Ishikawa (cell line): ENCODE results near the gene MMP11.

Source experiments
- CEBPB ChIP-seq: IDR thresholded peaks from 2 replicates; pipeline ENCODE4 v1.6.1; 2012
- CREB1 ChIP-seq: IDR thresholded peaks from 2 replicates; pipeline ENCODE4 v1.6.1; 2012; ENCODE audit warnings: low read depth
- EGR1 ChIP-seq: IDR thresholded peaks from 2 replicates; pipeline ENCODE4 v1.6.1; 2012
- EP300 ChIP-seq: IDR thresholded peaks from 2 replicates; pipeline ENCODE4 v1.6.1; 2012; ENCODE audit warnings: borderline replicate concordance
- FOXM1 ChIP-seq: IDR thresholded peaks from 2 replicates; pipeline ENCODE4 v1.6.1; 2012; ENCODE audit warnings: low read depth, borderline replicate concordance
- NFIC ChIP-seq: IDR thresholded peaks from 2 replicates; pipeline ENCODE4 v1.6.1; 2012
- RAD21 ChIP-seq: IDR thresholded peaks from 2 replicates; pipeline ENCODE4 v1.6.1; 2012; ENCODE audit warnings: low read depth
- TAF1 ChIP-seq: IDR thresholded peaks from 2 replicates; pipeline ENCODE4 v1.6.1; 2012; ENCODE audit warnings: low read depth, mild to moderate bottlenecking
- TCF12 ChIP-seq: IDR thresholded peaks from 2 replicates; pipeline ENCODE4 v1.6.1; 2012; ENCODE audit warnings: low read depth
- TEAD4 ChIP-seq: IDR thresholded peaks from 2 replicates; pipeline ENCODE4 v1.6.1; 2012
- YY1 ChIP-seq: IDR thresholded peaks from 2 replicates; pipeline ENCODE4 v1.6.1; 2012; ENCODE audit warnings: low read depth
- ZBTB7A ChIP-seq: IDR thresholded peaks from 2 replicates; pipeline ENCODE4 v1.6.1; 2012; ENCODE audit warnings: low read depth
- TF ChIP-seq, protein P1 (sequence below): IDR thresholded peaks from 2 replicates; pipeline ENCODE4 v1.6.1; 2012
- TF ChIP-seq, protein P2 (sequence below): IDR thresholded peaks from 2 replicates; pipeline ENCODE4 v1.6.1; 2012; ENCODE audit warnings: low read depth, mild to moderate bottlenecking
- TF ChIP-seq, protein P3 (sequence below): IDR thresholded peaks from 2 replicates; pipeline ENCODE4 v1.6.1; 2012

Gene MMP11

DNA sequence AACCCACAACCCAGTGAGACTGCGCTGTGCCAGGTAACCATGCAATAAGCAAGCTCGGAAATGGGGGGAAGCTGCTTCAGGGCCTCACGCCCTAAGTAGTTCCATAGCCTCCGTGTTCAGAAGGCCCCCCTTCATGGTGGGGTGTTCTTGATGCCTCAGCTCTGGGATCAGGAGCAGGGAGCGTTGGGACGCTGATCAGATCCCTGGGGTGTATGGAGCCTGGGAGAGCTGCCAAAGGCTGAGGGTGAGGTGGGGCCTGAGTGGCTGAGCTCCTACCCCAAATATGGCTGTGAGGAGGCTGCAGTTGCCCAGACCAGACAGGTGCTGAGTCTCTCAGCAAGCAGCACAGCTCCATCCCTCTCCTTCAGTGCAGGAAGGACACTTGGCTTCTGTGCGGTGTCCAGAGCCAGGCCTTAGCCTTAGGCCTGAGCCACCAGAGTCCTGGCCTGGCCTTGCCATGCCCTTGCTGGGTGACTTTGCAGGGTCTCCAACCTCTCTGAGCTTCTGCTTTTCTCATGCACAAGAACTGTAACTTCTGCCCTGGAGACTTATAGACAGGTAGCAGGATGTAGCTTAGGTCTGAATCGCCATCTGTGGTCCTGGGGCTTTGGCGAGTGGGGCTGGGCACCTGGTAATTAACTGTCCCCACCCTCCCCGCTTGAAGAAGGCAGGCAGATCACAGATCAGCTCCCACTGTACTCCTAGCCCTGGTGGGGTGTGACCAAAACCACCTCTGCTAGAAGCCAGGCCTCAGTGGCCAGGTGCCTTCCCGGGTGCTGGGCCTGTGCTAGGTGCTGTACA, 5.3 kb downstream of the MMP11 start:
- TF ChIP-seq TCF12 (no peak), NFIC (no peak), EP300 (no peak), CREB1 (no peak), TAF1 (no peak), EGR1 (no peak), ZBTB7A (no peak), RAD21 (no peak), CEBPB (no peak), TEAD4 (no peak), FOXM1 (no peak), YY1 (no peak)
- TF ChIP-seq, protein P1, sequence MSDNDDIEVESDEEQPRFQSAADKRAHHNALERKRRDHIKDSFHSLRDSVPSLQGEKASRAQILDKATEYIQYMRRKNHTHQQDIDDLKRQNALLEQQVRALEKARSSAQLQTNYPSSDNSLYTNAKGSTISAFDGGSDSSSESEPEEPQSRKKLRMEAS: no peak
- TF ChIP-seq, protein P2, sequence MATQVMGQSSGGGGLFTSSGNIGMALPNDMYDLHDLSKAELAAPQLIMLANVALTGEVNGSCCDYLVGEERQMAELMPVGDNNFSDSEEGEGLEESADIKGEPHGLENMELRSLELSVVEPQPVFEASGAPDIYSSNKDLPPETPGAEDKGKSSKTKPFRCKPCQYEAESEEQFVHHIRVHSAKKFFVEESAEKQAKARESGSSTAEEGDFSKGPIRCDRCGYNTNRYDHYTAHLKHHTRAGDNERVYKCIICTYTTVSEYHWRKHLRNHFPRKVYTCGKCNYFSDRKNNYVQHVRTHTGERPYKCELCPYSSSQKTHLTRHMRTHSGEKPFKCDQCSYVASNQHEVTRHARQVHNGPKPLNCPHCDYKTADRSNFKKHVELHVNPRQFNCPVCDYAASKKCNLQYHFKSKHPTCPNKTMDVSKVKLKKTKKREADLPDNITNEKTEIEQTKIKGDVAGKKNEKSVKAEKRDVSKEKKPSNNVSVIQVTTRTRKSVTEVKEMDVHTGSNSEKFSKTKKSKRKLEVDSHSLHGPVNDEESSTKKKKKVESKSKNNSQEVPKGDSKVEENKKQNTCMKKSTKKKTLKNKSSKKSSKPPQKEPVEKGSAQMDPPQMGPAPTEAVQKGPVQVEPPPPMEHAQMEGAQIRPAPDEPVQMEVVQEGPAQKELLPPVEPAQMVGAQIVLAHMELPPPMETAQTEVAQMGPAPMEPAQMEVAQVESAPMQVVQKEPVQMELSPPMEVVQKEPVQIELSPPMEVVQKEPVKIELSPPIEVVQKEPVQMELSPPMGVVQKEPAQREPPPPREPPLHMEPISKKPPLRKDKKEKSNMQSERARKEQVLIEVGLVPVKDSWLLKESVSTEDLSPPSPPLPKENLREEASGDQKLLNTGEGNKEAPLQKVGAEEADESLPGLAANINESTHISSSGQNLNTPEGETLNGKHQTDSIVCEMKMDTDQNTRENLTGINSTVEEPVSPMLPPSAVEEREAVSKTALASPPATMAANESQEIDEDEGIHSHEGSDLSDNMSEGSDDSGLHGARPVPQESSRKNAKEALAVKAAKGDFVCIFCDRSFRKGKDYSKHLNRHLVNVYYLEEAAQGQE: no peak
- TF ChIP-seq, protein P3, sequence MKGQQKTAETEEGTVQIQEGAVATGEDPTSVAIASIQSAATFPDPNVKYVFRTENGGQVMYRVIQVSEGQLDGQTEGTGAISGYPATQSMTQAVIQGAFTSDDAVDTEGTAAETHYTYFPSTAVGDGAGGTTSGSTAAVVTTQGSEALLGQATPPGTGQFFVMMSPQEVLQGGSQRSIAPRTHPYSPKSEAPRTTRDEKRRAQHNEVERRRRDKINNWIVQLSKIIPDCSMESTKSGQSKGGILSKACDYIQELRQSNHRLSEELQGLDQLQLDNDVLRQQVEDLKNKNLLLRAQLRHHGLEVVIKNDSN: no peak

DNA sequence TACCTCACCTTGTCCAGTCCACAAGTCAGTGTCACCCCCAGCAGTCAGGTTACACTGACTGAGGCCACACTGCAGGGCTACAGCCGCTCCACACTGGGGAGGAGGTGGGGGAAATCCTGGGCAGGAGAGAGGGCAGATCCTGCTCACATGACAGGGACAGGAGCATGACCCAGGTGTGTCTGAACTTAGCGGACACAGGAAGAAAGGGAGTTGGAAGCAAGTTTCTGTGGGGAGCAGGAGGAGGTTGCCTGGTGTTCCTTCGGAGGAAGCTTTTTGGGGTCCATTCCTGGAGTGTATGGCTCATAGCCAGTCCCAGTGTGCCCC, 5.9 kb downstream of the MMP11 start:
- TF ChIP-seq YY1 (no peak), CEBPB (no peak), NFIC (no peak), ZBTB7A (no peak), TAF1 (no peak), TCF12 (no peak), CREB1 (no peak), RAD21 (no peak), EP300 (no peak)
- TF ChIP-seq, protein P1: no peak
- TF ChIP-seq, protein P2: no peak
- TF ChIP-seq, protein P3: no peak

DNA sequence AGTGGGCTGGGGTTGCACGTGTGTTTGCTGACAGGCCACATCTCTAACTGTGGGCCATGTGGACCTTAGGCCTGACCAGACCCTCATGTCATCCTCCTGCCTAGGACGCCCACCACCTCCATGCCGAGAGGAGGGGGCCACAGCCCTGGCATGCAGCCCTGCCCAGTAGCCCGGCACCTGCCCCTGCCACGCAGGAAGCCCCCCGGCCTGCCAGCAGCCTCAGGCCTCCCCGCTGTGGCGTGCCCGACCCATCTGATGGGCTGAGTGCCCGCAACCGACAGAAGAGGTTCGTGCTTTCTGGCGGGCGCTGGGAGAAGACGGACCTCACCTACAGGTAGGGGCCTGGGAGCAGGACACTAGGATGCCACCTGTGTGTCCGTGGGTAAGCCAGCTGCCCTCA, 6.4 kb downstream of the MMP11 start:
- TF ChIP-seq EGR1: no peak
- TF ChIP-seq TCF12: no peak
- TF ChIP-seq, protein P3: no peak
- no peak for TF ChIP-seq EP300
- no peak for TF ChIP-seq NFIC
- TF ChIP-seq TAF1: no peak
- no peak for TF ChIP-seq CREB1
- TF ChIP-seq, protein P1: no peak
- TF ChIP-seq ZBTB7A: no peak
- TF ChIP-seq, protein P2: no peak
- TF ChIP-seq TEAD4: no peak
- no peak for TF ChIP-seq RAD21
- no peak for TF ChIP-seq YY1
- no peak for TF ChIP-seq CEBPB
- no peak for TF ChIP-seq FOXM1
